Fibroblast of mammary gland (primary cell): ENCODE data around the gene PRKAR1B.

Experiments
- DNase-seq: peaks from one replicate; pipeline ENCODE4 v3.0.0-alpha.2; 2010; ENCODE audit warnings: low read depth
- H3K4me3 ChIP-seq: 2 replicates; pipeline ENCODE4 v1.5.1; 2011; ENCODE audit warnings: low read depth, mild to moderate bottlenecking, low read length, moderate library complexity; ENCODE audit not compliant: control insufficient read depth
- CTCF ChIP-seq: conservative IDR thresholded peaks from 2 replicates; pipeline ENCODE4 v1.5.1; 2011; ENCODE audit warnings: low read depth, low read length, inconsistent platforms; ENCODE audit not compliant: control insufficient read depth, insufficient read depth

The PRKAR1B gene

GRCh38 chr7:673681-674453, 53.2 kb downstream of the PRKAR1B start:
- DNase-seq: no peak
- no peak for TF ChIP-seq CTCF
- H3K4me3 ChIP-seq: no peak overlapping the region

GRCh38 chr7:672891-673290, 54.2 kb downstream of the PRKAR1B start:
- no peak for DNase-seq
- H3K4me3 ChIP-seq: no peak overlapping the region
- no peak for TF ChIP-seq CTCF

GRCh38 chr7:671415-672042, 55.6 kb downstream of the PRKAR1B start:
- no peak overlapping the region for H3K4me3 ChIP-seq
- TF ChIP-seq CTCF: no peak

GRCh38 chr7:670501-671390, 56.3 kb downstream of the PRKAR1B start:
- H3K4me3 ChIP-seq: no peak overlapping the region
- DNase-seq: no peak
- TF ChIP-seq CTCF: no peak

More at GRCh38 chr7:671415-672042, 55.6 kb downstream of the PRKAR1B start:
- DNase-seq: no peak

- no peak overlapping the region for H3K4me3 ChIP-seq
- DNase-seq: no peak
- no peak for TF ChIP-seq CTCF
These were observed 58.1 kb downstream of the PRKAR1B start for GRCh38 chr7:668958-669357.

GRCh38 chr7:668139-668931, 58.7 kb downstream of the PRKAR1B start:
- no peak overlapping the region for H3K4me3 ChIP-seq
- peak; percentile 78 for DNase-seq
- TF ChIP-seq CTCF: no peak
